WTC11 (cell line): ENCODE measurements around the gene PPM1L. TPM values are rescaled to one million over a fixed set of nuclear protein-coding genes. Genes with fewer than 3 reads are reported as not detected.

Experiments used
- ATAC-seq: fragments of 200-7000 bp; cut with Tn5 transposase; 2 replicates; pipeline ENCODE4 v1.10.0; 2021; ENCODE audit warnings: mild to moderate bottlenecking, moderate library complexity
- CTCF ChIA-PET: fragments of 300-600 bp; sonication (Branson Sonifier 250); formaldehyde crosslinking; loops from one replicate; lab custom pipeline; 2021; ENCODE audit warnings: antibody characterized with exemption; lab: Charles Lee
- POLR2A ChIA-PET: fragments of 350-600 bp; sonication (Branson Sonifier 250); formaldehyde crosslinking; loops from one replicate; lab custom pipeline; 2021; ENCODE audit warnings: antibody characterized with exemption; lab: Charles Lee
- DNase-seq: peaks from one replicate; pipeline ENCODE4 v3.0.0; 2021; ENCODE audit warnings: low spot score
- H3K27ac Mint-ChIP-seq: 2 replicates; pipeline ENCODE4 v1.8.0; 2021; ENCODE audit warnings: mixed read lengths
- H3K27me3 Mint-ChIP-seq: 2 replicates; pipeline ENCODE4 v1.8.0; 2021; ENCODE audit warnings: low read depth, mild to moderate bottlenecking, moderate library complexity, mixed read lengths
- H3K36me3 Mint-ChIP-seq: 2 replicates; pipeline ENCODE4 v1.8.0; 2021; ENCODE audit warnings: mixed read lengths
- H3K4me1 Mint-ChIP-seq: 2 replicates; pipeline ENCODE4 v1.8.0; 2022; ENCODE audit warnings: mixed read lengths
- H3K4me3 Mint-ChIP-seq: 2 replicates; pipeline ENCODE4 v1.8.0; 2021; ENCODE audit warnings: mild to moderate bottlenecking, moderate library complexity, mixed read lengths
- H3K9me3 Mint-ChIP-seq: 2 replicates; pipeline ENCODE4 v1.8.0; 2021; ENCODE audit warnings: mixed read lengths
- ATF1 ChIP-seq: sonication (generic); formaldehyde crosslinking; IDR thresholded peaks from 2 replicates; pipeline ENCODE4 v1.8.1; 2023; ENCODE audit warnings: mild to moderate bottlenecking, moderate library complexity, missing genetic modification reagents
- CBFB ChIP-seq: sonication (generic); formaldehyde crosslinking; IDR thresholded peaks from 2 replicates; pipeline ENCODE4 v1.8.1; 2022; ENCODE audit warnings: mild to moderate bottlenecking, low read depth, missing genetic modification reagents
- CREB1 ChIP-seq: sonication (generic); formaldehyde crosslinking; IDR thresholded peaks from 2 replicates; pipeline ENCODE4 v1.8.0; 2023; ENCODE audit warnings: mild to moderate bottlenecking, missing genetic modification reagents
- ESRRA ChIP-seq: sonication (generic); formaldehyde crosslinking; IDR thresholded peaks from 2 replicates; pipeline ENCODE4 v1.8.1; 2022; ENCODE audit warnings: mild to moderate bottlenecking, missing genetic modification reagents, borderline replicate concordance
- ETV6 ChIP-seq: sonication (generic); formaldehyde crosslinking; IDR thresholded peaks from 2 replicates; pipeline ENCODE4 v1.8.1; 2022; ENCODE audit warnings: mild to moderate bottlenecking, missing genetic modification reagents
- GABPB1 ChIP-seq: sonication (generic); formaldehyde crosslinking; IDR thresholded peaks from 2 replicates; pipeline ENCODE4 v1.8.1; 2023; ENCODE audit warnings: mild to moderate bottlenecking, missing genetic modification reagents
- GTF2I ChIP-seq: fragments of 250-450 bp; sonication (Bioruptor Pico); conservative IDR thresholded peaks from 2 replicates; pipeline ENCODE4 v1.4.0; 2021; ENCODE audit warnings: mild to moderate bottlenecking
- HMGA2 ChIP-seq: fragments of 250-450 bp; sonication (Bioruptor Pico); IDR thresholded peaks from 2 replicates; pipeline ENCODE4 v1.4.0; 2021; ENCODE audit warnings: mild to moderate bottlenecking, moderate library complexity
- IRF2 ChIP-seq: sonication (generic); formaldehyde crosslinking; IDR thresholded peaks from 2 replicates; pipeline ENCODE4 v1.8.0; 2022; ENCODE audit warnings: low read depth, missing genetic modification reagents, borderline replicate concordance
- KAT7 ChIP-seq: sonication (generic); formaldehyde crosslinking; IDR thresholded peaks from 2 replicates; pipeline ENCODE4 v1.8.1; 2023; ENCODE audit warnings: missing genetic modification reagents, mild to moderate bottlenecking, borderline replicate concordance
- MYBL2 ChIP-seq: sonication (generic); formaldehyde crosslinking; IDR thresholded peaks from 2 replicates; pipeline ENCODE4 v1.8.1; 2023; ENCODE audit warnings: mild to moderate bottlenecking, moderate library complexity, missing genetic modification reagents
- NFE2L1 ChIP-seq: sonication (generic); formaldehyde crosslinking; IDR thresholded peaks from 2 replicates; pipeline ENCODE4 v1.8.1; 2023; ENCODE audit warnings: missing genetic modification reagents
- NR1H2 ChIP-seq: sonication (generic); formaldehyde crosslinking; IDR thresholded peaks from 2 replicates; pipeline ENCODE4 v1.9.0; 2021; ENCODE audit warnings: mild to moderate bottlenecking, moderate library complexity, missing genetic modification reagents
- NR2C2 ChIP-seq: sonication (generic); formaldehyde crosslinking; IDR thresholded peaks from 2 replicates; pipeline ENCODE4 v1.8.0; 2022; ENCODE audit warnings: mild to moderate bottlenecking, missing genetic modification reagents
- SMAD3 ChIP-seq: sonication (generic); formaldehyde crosslinking; IDR thresholded peaks from 2 replicates; pipeline ENCODE4 v1.8.0; 2022; ENCODE audit warnings: missing genetic modification reagents, mild to moderate bottlenecking, borderline replicate concordance
- SMAD4 ChIP-seq: sonication (generic); formaldehyde crosslinking; IDR thresholded peaks from 2 replicates; pipeline ENCODE4 v1.8.0; 2022; ENCODE audit warnings: mild to moderate bottlenecking, missing genetic modification reagents
- SOX15 ChIP-seq: fragments of 250-450 bp; sonication (Bioruptor Pico); IDR thresholded peaks from 2 replicates; pipeline ENCODE4 v1.9.0; 2021; ENCODE audit warnings: mild to moderate bottlenecking
- TCF7 ChIP-seq: sonication (generic); formaldehyde crosslinking; IDR thresholded peaks from 2 replicates; pipeline ENCODE4 v1.8.0; 2022; ENCODE audit warnings: mild to moderate bottlenecking, low read depth, missing genetic modification reagents, moderate library complexity
- ZNF138 ChIP-seq: sonication (generic); formaldehyde crosslinking; conservative IDR thresholded peaks from 2 replicates; pipeline ENCODE4 v1.8.1; 2022; ENCODE audit warnings: mild to moderate bottlenecking, moderate library complexity, missing genetic modification reagents
- ZNF232 ChIP-seq: sonication (generic); formaldehyde crosslinking; IDR thresholded peaks from 2 replicates; pipeline ENCODE4 v1.8.0; 2022; ENCODE audit warnings: mild to moderate bottlenecking, missing genetic modification reagents
- ZNF263 ChIP-seq: sonication (generic); formaldehyde crosslinking; IDR thresholded peaks from 2 replicates; pipeline ENCODE4 v1.8.1; 2022; ENCODE audit warnings: low read depth, mild to moderate bottlenecking, moderate library complexity, missing genetic modification reagents
- ZNF317 ChIP-seq: sonication (generic); formaldehyde crosslinking; IDR thresholded peaks from 2 replicates; pipeline ENCODE4 v1.8.1; 2023; ENCODE audit warnings: low read depth, mild to moderate bottlenecking, moderate library complexity, missing genetic modification reagents, borderline replicate concordance
- ZNF396 ChIP-seq: fragments of 250-450 bp; sonication (Bioruptor Pico); IDR thresholded peaks from 2 replicates; pipeline ENCODE4 v1.8.0; 2021; ENCODE audit warnings: mild to moderate bottlenecking, moderate library complexity, borderline replicate concordance
- ZNF423 ChIP-seq: fragments of 250-450 bp; sonication (Bioruptor Pico); IDR thresholded peaks from 2 replicates; pipeline ENCODE4 v2.1.2; 2022; ENCODE audit warnings: mild to moderate bottlenecking, moderate library complexity
- total RNA-seq: library from RNA; stranded (reverse); gene quantifications from 3 replicates; pipeline ENCODE4 v1.2.3, GENCODE V29; 2021
- TF ChIP-seq, protein P1 (sequence below): fragments of 250-450 bp; sonication (Bioruptor Pico); IDR thresholded peaks from 2 replicates; pipeline ENCODE4 v1.8.0; 2021; ENCODE audit warnings: mild to moderate bottlenecking
- TF ChIP-seq, protein P2 (sequence below): fragments of 250-450 bp; sonication (Bioruptor Pico); IDR thresholded peaks from 2 replicates; pipeline ENCODE4 v2.1.2; 2022; ENCODE audit warnings: mild to moderate bottlenecking, moderate library complexity
- TF ChIP-seq, protein P3 (sequence below): sonication (generic); formaldehyde crosslinking; IDR thresholded peaks from 2 replicates; pipeline ENCODE4 v1.8.0; 2023; ENCODE audit warnings: missing genetic modification reagents, mild to moderate bottlenecking, borderline replicate concordance
- TF ChIP-seq, protein P4 (sequence below): sonication (generic); formaldehyde crosslinking; IDR thresholded peaks from 2 replicates; pipeline ENCODE4 v1.8.1; 2022; ENCODE audit warnings: missing genetic modification reagents, borderline replicate concordance
- TF ChIP-seq, protein P5 (sequence below): sonication (generic); formaldehyde crosslinking; IDR thresholded peaks from 2 replicates; pipeline ENCODE4 v1.8.1; 2022; ENCODE audit warnings: low read depth, mild to moderate bottlenecking, moderate library complexity, missing genetic modification reagents, borderline replicate concordance
- TF ChIP-seq, protein P6 (sequence below): fragments of 250-450 bp; sonication (Bioruptor Pico); IDR thresholded peaks from 2 replicates; pipeline ENCODE4 v1.9.0; 2021; ENCODE audit warnings: moderate library complexity, mild to moderate bottlenecking, inconsistent platforms, borderline replicate concordance

PPM1L gene
- total RNA-seq, 1 experiment from 2014 or later: 18.1 TPM

DNA sequence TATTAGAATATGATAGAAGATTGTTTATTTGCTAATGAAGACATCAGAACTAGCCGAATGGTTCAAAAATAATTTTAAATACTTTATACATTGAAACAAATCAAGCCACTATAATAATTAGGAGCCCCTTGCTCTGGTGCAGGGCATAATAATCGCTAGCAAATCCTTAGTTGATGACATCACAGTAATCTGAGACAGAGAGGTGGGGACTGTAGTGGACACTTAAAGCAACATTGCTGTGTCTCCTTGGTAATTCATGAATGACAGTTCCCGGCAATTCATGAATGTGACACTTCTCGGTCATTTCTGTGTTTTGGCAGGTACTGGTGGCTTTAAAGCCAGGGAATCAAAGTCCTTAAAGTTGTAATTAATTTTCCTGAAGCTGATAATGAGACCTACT lies 114.3 kb downstream of the PPM1L start:
- CTCF ChIA-PET: no interaction called here

DNA sequence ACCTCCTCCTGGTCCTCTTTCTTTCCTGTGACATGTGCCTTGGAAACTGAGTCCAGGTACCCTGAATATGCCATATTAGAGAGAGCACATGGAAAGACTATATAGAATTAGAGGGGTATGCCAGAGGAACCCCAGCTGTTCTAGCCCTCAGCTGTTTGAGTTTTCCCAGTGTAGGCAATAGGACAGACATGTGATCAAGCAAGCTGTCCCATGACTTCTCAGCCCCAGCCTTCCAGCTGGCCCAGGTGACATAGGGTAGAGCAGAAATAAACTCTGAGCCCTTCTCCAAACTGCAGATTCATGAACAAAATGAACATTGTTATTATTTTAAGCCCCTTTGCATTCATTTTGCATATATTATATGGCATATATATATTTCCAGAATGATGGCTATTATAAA lies 118.7 kb downstream of the PPM1L start:
- Mint-ChIP-seq H3K27ac (no peak overlapping the region), H3K27me3 (no peaks in the 10 kb centered on the region), H3K4me3 (no peak overlapping the region), H3K36me3 (peaks cover 4% of the 10 kb centered on the region; the same call in 1 of the 2 replicates), H3K9me3 (peaks cover 10% of the 10 kb centered on the region), H3K4me1 (peaks cover 11% of the 10 kb centered on the region)
- CTCF ChIA-PET: interaction anchor here (0.5 to 1.1 kb wide), 2 partner anchors 9 to 66 kb away, joined by 3 to 4 read pairs; no protein-coding TSS in a partner anchor
- ATAC-seq: no peak
- POLR2A ChIA-PET: no interaction called here
- DNase-seq: no peak
- TF ChIP-seq SOX15 (CRISPR knock-in tag): no peak
- TF ChIP-seq, protein P1, sequence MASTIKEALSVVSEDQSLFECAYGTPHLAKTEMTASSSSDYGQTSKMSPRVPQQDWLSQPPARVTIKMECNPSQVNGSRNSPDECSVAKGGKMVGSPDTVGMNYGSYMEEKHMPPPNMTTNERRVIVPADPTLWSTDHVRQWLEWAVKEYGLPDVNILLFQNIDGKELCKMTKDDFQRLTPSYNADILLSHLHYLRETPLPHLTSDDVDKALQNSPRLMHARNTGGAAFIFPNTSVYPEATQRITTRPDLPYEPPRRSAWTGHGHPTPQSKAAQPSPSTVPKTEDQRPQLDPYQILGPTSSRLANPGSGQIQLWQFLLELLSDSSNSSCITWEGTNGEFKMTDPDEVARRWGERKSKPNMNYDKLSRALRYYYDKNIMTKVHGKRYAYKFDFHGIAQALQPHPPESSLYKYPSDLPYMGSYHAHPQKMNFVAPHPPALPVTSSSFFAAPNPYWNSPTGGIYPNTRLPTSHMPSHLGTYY (CRISPR knock-in tag): no peak
- no peak for TF ChIP-seq ZNF396
- TF ChIP-seq CBFB (CRISPR knock-in tag): no peak
- TF ChIP-seq ZNF232 (CRISPR knock-in tag): no peak
- TF ChIP-seq ZNF263: no peak
- TF ChIP-seq TCF7 (CRISPR knock-in tag): no peak
- no peak for TF ChIP-seq HMGA2 (CRISPR knock-in tag)
- TF ChIP-seq NFE2L1 (CRISPR knock-in tag): no peak
- no peak for TF ChIP-seq CREB1 (CRISPR knock-in tag)
- no peak for TF ChIP-seq NR1H2 (CRISPR knock-in tag)
- TF ChIP-seq ZNF138 (CRISPR knock-in tag): no peak
- no peak for TF ChIP-seq GABPB1 (CRISPR knock-in tag)

More for the DNA sequence above, 114.3 kb downstream of the PPM1L start:
- Mint-ChIP-seq H3K4me3 (no peak overlapping the region), H3K27ac (no peak overlapping the region), H3K9me3 (no peaks in the 10 kb centered on the region), H3K4me1 (peaks cover 21% of the 10 kb centered on the region), H3K36me3 (no peaks in the 10 kb centered on the region), H3K27me3 (no peaks in the 10 kb centered on the region)
- no peak; the same call in 1 of the 2 replicates for ATAC-seq
- no peak for DNase-seq
- POLR2A ChIA-PET: no interaction called here
- TF ChIP-seq, protein P2, sequence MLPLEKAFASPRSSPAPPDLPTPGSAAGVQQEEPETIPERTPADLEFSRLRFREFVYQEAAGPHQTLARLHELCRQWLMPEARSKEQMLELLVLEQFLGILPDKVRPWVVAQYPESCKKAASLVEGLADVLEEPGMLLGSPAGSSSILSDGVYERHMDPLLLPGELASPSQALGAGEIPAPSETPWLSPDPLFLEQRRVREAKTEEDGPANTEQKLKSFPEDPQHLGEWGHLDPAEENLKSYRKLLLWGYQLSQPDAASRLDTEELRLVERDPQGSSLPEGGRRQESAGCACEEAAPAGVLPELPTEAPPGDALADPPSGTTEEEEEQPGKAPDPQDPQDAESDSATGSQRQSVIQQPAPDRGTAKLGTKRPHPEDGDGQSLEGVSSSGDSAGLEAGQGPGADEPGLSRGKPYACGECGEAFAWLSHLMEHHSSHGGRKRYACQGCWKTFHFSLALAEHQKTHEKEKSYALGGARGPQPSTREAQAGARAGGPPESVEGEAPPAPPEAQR: no peak
- TF ChIP-seq SMAD3 (CRISPR knock-in tag) (no peak), NR2C2 (CRISPR knock-in tag) (no peak), MYBL2 (CRISPR knock-in tag) (no peak), KAT7 (CRISPR knock-in tag) (no peak), ZNF317 (CRISPR knock-in tag) (no peak), ZNF423 (CRISPR knock-in tag) (no peak), ESRRA (CRISPR knock-in tag) (no peak), ETV6 (CRISPR knock-in tag) (no peak), SOX15 (CRISPR knock-in tag) (no peak), ZNF263 (no peak), ZNF396 (no peak), IRF2 (CRISPR knock-in tag) (no peak), ATF1 (CRISPR knock-in tag) (no peak), SMAD4 (CRISPR knock-in tag) (no peak), GTF2I (CRISPR knock-in tag) (no peak)
- TF ChIP-seq, protein P3, sequence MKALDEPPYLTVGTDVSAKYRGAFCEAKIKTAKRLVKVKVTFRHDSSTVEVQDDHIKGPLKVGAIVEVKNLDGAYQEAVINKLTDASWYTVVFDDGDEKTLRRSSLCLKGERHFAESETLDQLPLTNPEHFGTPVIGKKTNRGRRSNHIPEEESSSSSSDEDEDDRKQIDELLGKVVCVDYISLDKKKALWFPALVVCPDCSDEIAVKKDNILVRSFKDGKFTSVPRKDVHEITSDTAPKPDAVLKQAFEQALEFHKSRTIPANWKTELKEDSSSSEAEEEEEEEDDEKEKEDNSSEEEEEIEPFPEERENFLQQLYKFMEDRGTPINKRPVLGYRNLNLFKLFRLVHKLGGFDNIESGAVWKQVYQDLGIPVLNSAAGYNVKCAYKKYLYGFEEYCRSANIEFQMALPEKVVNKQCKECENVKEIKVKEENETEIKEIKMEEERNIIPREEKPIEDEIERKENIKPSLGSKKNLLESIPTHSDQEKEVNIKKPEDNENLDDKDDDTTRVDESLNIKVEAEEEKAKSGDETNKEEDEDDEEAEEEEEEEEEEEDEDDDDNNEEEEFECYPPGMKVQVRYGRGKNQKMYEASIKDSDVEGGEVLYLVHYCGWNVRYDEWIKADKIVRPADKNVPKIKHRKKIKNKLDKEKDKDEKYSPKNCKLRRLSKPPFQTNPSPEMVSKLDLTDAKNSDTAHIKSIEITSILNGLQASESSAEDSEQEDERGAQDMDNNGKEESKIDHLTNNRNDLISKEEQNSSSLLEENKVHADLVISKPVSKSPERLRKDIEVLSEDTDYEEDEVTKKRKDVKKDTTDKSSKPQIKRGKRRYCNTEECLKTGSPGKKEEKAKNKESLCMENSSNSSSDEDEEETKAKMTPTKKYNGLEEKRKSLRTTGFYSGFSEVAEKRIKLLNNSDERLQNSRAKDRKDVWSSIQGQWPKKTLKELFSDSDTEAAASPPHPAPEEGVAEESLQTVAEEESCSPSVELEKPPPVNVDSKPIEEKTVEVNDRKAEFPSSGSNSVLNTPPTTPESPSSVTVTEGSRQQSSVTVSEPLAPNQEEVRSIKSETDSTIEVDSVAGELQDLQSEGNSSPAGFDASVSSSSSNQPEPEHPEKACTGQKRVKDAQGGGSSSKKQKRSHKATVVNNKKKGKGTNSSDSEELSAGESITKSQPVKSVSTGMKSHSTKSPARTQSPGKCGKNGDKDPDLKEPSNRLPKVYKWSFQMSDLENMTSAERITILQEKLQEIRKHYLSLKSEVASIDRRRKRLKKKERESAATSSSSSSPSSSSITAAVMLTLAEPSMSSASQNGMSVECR: no peak
- TF ChIP-seq, protein P4, sequence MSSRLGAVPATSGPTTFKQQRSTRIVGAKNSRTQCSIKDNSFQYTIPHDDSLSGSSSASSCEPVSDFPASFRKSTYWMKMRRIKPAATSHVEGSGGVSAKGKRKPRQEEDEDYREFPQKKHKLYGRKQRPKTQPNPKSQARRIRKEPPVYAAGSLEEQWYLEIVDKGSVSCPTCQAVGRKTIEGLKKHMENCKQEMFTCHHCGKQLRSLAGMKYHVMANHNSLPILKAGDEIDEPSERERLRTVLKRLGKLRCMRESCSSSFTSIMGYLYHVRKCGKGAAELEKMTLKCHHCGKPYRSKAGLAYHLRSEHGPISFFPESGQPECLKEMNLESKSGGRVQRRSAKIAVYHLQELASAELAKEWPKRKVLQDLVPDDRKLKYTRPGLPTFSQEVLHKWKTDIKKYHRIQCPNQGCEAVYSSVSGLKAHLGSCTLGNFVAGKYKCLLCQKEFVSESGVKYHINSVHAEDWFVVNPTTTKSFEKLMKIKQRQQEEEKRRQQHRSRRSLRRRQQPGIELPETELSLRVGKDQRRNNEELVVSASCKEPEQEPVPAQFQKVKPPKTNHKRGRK (CRISPR knock-in tag): no peak
- TF ChIP-seq, protein P5, sequence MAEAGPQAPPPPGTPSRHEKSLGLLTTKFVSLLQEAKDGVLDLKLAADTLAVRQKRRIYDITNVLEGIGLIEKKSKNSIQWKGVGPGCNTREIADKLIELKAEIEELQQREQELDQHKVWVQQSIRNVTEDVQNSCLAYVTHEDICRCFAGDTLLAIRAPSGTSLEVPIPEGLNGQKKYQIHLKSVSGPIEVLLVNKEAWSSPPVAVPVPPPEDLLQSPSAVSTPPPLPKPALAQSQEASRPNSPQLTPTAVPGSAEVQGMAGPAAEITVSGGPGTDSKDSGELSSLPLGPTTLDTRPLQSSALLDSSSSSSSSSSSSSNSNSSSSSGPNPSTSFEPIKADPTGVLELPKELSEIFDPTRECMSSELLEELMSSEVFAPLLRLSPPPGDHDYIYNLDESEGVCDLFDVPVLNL (CRISPR knock-in tag): no peak
- TF ChIP-seq, protein P6, sequence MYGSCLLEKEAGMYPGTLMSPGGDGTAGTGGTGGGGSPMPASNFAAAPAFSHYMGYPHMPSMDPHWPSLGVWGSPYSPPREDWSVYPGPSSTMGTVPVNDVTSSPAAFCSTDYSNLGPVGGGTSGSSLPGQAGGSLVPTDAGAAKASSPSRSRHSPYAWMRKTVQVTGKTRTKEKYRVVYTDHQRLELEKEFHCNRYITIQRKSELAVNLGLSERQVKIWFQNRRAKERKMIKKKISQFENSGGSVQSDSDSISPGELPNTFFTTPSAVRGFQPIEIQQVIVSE (CRISPR knock-in tag): no peak
